Central memory CD8-positive, alpha-beta T cell (primary cell): ENCODE data around the gene PRTN3.
"Not testable (repeated sequence)": the region's sequence is repeated elsewhere in the genome, so short reads cannot be mapped to it uniquely, and the experiment has no call there.

Source experiments
- ATAC-seq: fragments of 150-1000 bp; cut with Tn5 transposase; replicated peaks from 2 replicates; pipeline ENCODE4 v1.10.0; 2022; ENCODE audit warnings: mild to moderate bottlenecking, moderate FRiP score, moderate number of reproducible peaks; ENCODE audit not compliant: poor library complexity, severe bottlenecking; ENCODE audit errors: extremely low read depth
- DNase-seq, 2 donors: peaks; one replicate each; pipeline ENCODE4 v3.0.0; 2021; ENCODE audit warnings: low spot score in 2 of 2
- H3K27ac Mint-ChIP-seq: one replicate; pipeline ENCODE4 v1.8.0; 2022; ENCODE audit warnings: low read depth, mild to moderate bottlenecking, moderate library complexity, mixed read lengths
- H3K27me3 Mint-ChIP-seq: one replicate; pipeline ENCODE4 v1.8.0; 2022; ENCODE audit warnings: mixed read lengths
- H3K36me3 Mint-ChIP-seq: one replicate; pipeline ENCODE4 v1.8.0; 2022; ENCODE audit warnings: mild to moderate bottlenecking, moderate library complexity, mixed read lengths; ENCODE audit not compliant: insufficient read depth
- H3K4me1 Mint-ChIP-seq: one replicate; pipeline ENCODE4 v1.8.0; 2022; ENCODE audit warnings: mixed read lengths
- H3K4me3 Mint-ChIP-seq: one replicate; pipeline ENCODE4 v1.8.0; 2022; ENCODE audit warnings: mild to moderate bottlenecking, moderate library complexity, mixed read lengths
- H3K9me3 Mint-ChIP-seq: one replicate; pipeline ENCODE4 v1.8.0; 2022; ENCODE audit warnings: mixed read lengths

PRTN3 gene

GRCh38 chr19:881385-882071, 40.7 kb downstream of the PRTN3 start:
- Mint-ChIP-seq H3K36me3 (peaks cover 12% of the 10 kb centered on the region), H3K27me3 (no peaks in the 10 kb centered on the region), H3K4me3 (no peak overlapping the region), H3K4me1 (no peaks in the 10 kb centered on the region), H3K9me3 (no peaks in the 10 kb centered on the region), H3K27ac (no peak overlapping the region)
- DNase-seq (no peak), ATAC-seq (no peak)

GRCh38 chr19:882871-883497, 42.2 kb downstream of the PRTN3 start:
- ATAC-seq (no peak), DNase-seq (no peak)
- H3K4me1 Mint-ChIP-seq, result no peaks in the 10 kb centered on the region
- no peaks in the 10 kb centered on the region for H3K9me3 Mint-ChIP-seq
- H3K36me3 Mint-ChIP-seq, result peaks cover 16% of the 10 kb centered on the region
- H3K27me3 Mint-ChIP-seq, result no peaks in the 10 kb centered on the region
- no peak overlapping the region for H3K4me3 Mint-ChIP-seq
- no peak overlapping the region for H3K27ac Mint-ChIP-seq

- H3K27ac Mint-ChIP-seq, result no peak overlapping the region
- H3K36me3 Mint-ChIP-seq, result peaks cover 16% of the 10 kb centered on the region
- no peaks in the 10 kb centered on the region for H3K4me1 Mint-ChIP-seq
- no peaks in the 10 kb centered on the region for H3K9me3 Mint-ChIP-seq
- no peaks in the 10 kb centered on the region for H3K27me3 Mint-ChIP-seq
- no peak overlapping the region for H3K4me3 Mint-ChIP-seq
- ATAC-seq, result no peak
- no peak for DNase-seq
Observed at GRCh38 chr19:883661-884211, 42.9 kb downstream of the PRTN3 start.

- Mint-ChIP-seq H3K4me1 (no peaks in the 10 kb centered on the region), H3K27me3 (no peaks in the 10 kb centered on the region), H3K4me3 (no peak overlapping the region), H3K27ac (no peak overlapping the region), H3K9me3 (no peaks in the 10 kb centered on the region), H3K36me3 (peaks cover 17% of the 10 kb centered on the region)
- DNase-seq (no peak), ATAC-seq (no peak)
Observed at GRCh38 chr19:884420-885211, 43.8 kb downstream of the PRTN3 start.

GRCh38 chr19:885536-886224, 44.9 kb downstream of the PRTN3 start:
- no peak for ATAC-seq
- no peak for DNase-seq
- H3K27ac Mint-ChIP-seq, result no peak overlapping the region
- H3K9me3 Mint-ChIP-seq, result no peaks in the 10 kb centered on the region
- H3K4me3 Mint-ChIP-seq, result no peak overlapping the region
- H3K4me1 Mint-ChIP-seq, result no peaks in the 10 kb centered on the region
- no peaks in the 10 kb centered on the region for H3K27me3 Mint-ChIP-seq
- peaks cover 19% of the 10 kb centered on the region for H3K36me3 Mint-ChIP-seq

- Mint-ChIP-seq H3K9me3 (no peaks in the 10 kb centered on the region), H3K27ac (no peak overlapping the region), H3K4me1 (peaks cover 7% of the 10 kb centered on the region), H3K36me3 (peaks cover 15% of the 10 kb centered on the region), H3K27me3 (no peaks in the 10 kb centered on the region), H3K4me3 (no peak overlapping the region)
- no peak for ATAC-seq
- DNase-seq, result no peak
Observed at GRCh38 chr19:887072-887471, 46.3 kb downstream of the PRTN3 start.

- Mint-ChIP-seq H3K36me3 (peaks cover 19% of the 10 kb centered on the region), H3K27ac (no peak overlapping the region), H3K9me3 (no peaks in the 10 kb centered on the region), H3K27me3 (no peaks in the 10 kb centered on the region), H3K4me3 (no peak overlapping the region), H3K4me1 (peaks cover 11% of the 10 kb centered on the region)
- ATAC-seq (no peak), DNase-seq (no peak)
Observed at GRCh38 chr19:887599-887998, 46.8 kb downstream of the PRTN3 start.

- H3K4me1 Mint-ChIP-seq, result peaks cover 21% of the 10 kb centered on the region
- H3K36me3 Mint-ChIP-seq, result peaks cover 28% of the 10 kb centered on the region
- no peak for ATAC-seq
- no peak for DNase-seq
- no peaks in the 10 kb centered on the region for H3K9me3 Mint-ChIP-seq
- no peak overlapping the region for H3K27ac Mint-ChIP-seq
- no peak overlapping the region for H3K4me3 Mint-ChIP-seq
- H3K27me3 Mint-ChIP-seq, result no peaks in the 10 kb centered on the region
Observed at GRCh38 chr19:888581-889385, 48.0 kb downstream of the PRTN3 start.

- no peaks in the 10 kb centered on the region for H3K9me3 Mint-ChIP-seq
- H3K27me3 Mint-ChIP-seq, result no peaks in the 10 kb centered on the region
- H3K4me1 Mint-ChIP-seq, result peaks cover 24% of the 10 kb centered on the region
- H3K4me3 Mint-ChIP-seq, result no peak overlapping the region
- H3K36me3 Mint-ChIP-seq, result peaks cover 30% of the 10 kb centered on the region
- DNase-seq, result no peak
- ATAC-seq, result no peak
- no peak overlapping the region for H3K27ac Mint-ChIP-seq
Observed at GRCh38 chr19:889662-890295, 49.0 kb downstream of the PRTN3 start.

GRCh38 chr19:890831-891230, 50.0 kb downstream of the PRTN3 start:
- H3K36me3 Mint-ChIP-seq, result peaks cover 29% of the 10 kb centered on the region
- peak overlapping the region; percentile 78 for H3K4me3 Mint-ChIP-seq
- peaks cover 24% of the 10 kb centered on the region for H3K4me1 Mint-ChIP-seq
- H3K9me3 Mint-ChIP-seq, result no peaks in the 10 kb centered on the region
- no peaks in the 10 kb centered on the region for H3K27me3 Mint-ChIP-seq
- H3K27ac Mint-ChIP-seq, result peak overlapping the region; percentile 76
- no peak for DNase-seq
- ATAC-seq, result no peak

- not testable (repeated sequence) for ATAC-seq, H3K9me3 Mint-ChIP-seq, DNase-seq, H3K27me3 Mint-ChIP-seq
- peak overlapping the region; percentile 100 for H3K27ac Mint-ChIP-seq
- peak overlapping the region; percentile 95 for H3K4me3 Mint-ChIP-seq
- H3K36me3 Mint-ChIP-seq, result peaks cover 35% of the 10 kb centered on the region
- H3K4me1 Mint-ChIP-seq, result peaks cover 24% of the 10 kb centered on the region
Observed at GRCh38 chr19:891421-892200, 50.8 kb downstream of the PRTN3 start.
